Measurements from ENCODE around the gene RAET1G. TPM values are rescaled to one million over a fixed set of nuclear protein-coding genes. Genes with fewer than 3 reads are reported as not detected.

The RAET1G gene
- total and polyA plus RNA-seq, 2 experiments from 2014 or later: 8.9 to 15.8 TPM

- H3K9me3 ChIP-seq (ENCODE audit: low read depth): no peaks in the 10 kb centered on the region
- TF ChIP-seq EZH2phosphoT487 (IDR thresholded peaks at IDR 0.05; ENCODE audit: insufficient read depth, low read depth) (no peak), EZH2 (IDR thresholded peaks at IDR 0.05; ENCODE audit: insufficient read depth, poor library complexity, severe bottlenecking) (no peak)
- no peaks in the 10 kb centered on the region for H3K36me3 ChIP-seq (ENCODE audit: low read depth)
- DNase-seq: peak; percentile 96
- no peaks in the 10 kb centered on the region for H3F3A ChIP-seq (ENCODE audit: insufficient read depth)
- peak within 1 kb of the TSS; percentile 85 for H2AFZ ChIP-seq
- in situ Hi-C loops (cut with MboI): no loop called here
- H4K20me1 ChIP-seq (ENCODE audit: insufficient read depth): no peaks in the 10 kb centered on the region
- peaks cover 6% of the 10 kb centered on the region; the same call in 1 of the 2 replicates for H3K4me1 ChIP-seq (ENCODE audit: insufficient read depth)
- H3K79me2 ChIP-seq (ENCODE audit: insufficient read depth): no peaks in the 10 kb centered on the region
- WGBS, 2 experiments (ENCODE audit: low coverage in 1 of 2, low lambda C conversion rate in 2 of 2, missing lambda C conversion rate in 2 of 2): 1% methylated on average over 66 to 69 of the region's 69 CpGs
- peak within 1 kb of the TSS; percentile 86 for H3K9ac ChIP-seq
- peak within 1 kb of the TSS; percentile 75 for H3K27ac ChIP-seq
- peaks cover 12% of the 10 kb centered on the region; the same call in 1 of the 2 replicates for H3K27me3 ChIP-seq (replicated peaks; ENCODE audit: insufficient read depth)
- H3K9me2 ChIP-seq (ENCODE audit: insufficient read depth): no peaks in the 10 kb centered on the region
- H3K4me2 ChIP-seq (ENCODE audit: unreplicated experiment): peak within 1 kb of the TSS; percentile 88
- peak within 1 kb of the TSS; percentile 81 for H3K4me3 ChIP-seq
Observed at GRCh38 chr6:149963462-149964307, 40.8 kb upstream of the RAET1G start, which contains the start of gene ULBP1. TSS of gene ULBP1 (plus strand) at chr6:149963943. CDS start at chr6:149964050, 107 bp downstream.

GRCh38 chr6:149963212-149963461 is 40.2 kb upstream of the RAET1G start:
- WGBS, 2 experiments (ENCODE audit: low coverage in 1 of 2, low lambda C conversion rate in 2 of 2, missing lambda C conversion rate in 2 of 2): 2 to 3% methylated on average over 8 of the region's 8 CpGs
- H2AFZ ChIP-seq: peak overlapping the region; percentile 85
- peak overlapping the region; percentile 88 for H3K4me2 ChIP-seq (ENCODE audit: unreplicated experiment)
- no peaks in the 10 kb centered on the region for H3K9me3 ChIP-seq (ENCODE audit: low read depth)
- TF ChIP-seq EZH2phosphoT487 (IDR thresholded peaks at IDR 0.05; ENCODE audit: insufficient read depth, low read depth): no peak
- TF ChIP-seq EZH2 (IDR thresholded peaks at IDR 0.05; ENCODE audit: insufficient read depth, poor library complexity, severe bottlenecking): no peak
- H3F3A ChIP-seq (ENCODE audit: insufficient read depth): no peaks in the 10 kb centered on the region
- in situ Hi-C loops (cut with MboI): no loop called here
- H3K36me3 ChIP-seq (ENCODE audit: low read depth): no peaks in the 10 kb centered on the region
- no peaks in the 10 kb centered on the region for H4K20me1 ChIP-seq (ENCODE audit: insufficient read depth)
- peak overlapping the region; percentile 81 for H3K4me3 ChIP-seq
- H3K9me2 ChIP-seq (ENCODE audit: insufficient read depth): no peaks in the 10 kb centered on the region
- H3K4me1 ChIP-seq (ENCODE audit: insufficient read depth): peaks cover 6% of the 10 kb centered on the region; the same call in 1 of the 2 replicates
- peak overlapping the region; percentile 75 for H3K27ac ChIP-seq
- H3K27me3 ChIP-seq (replicated peaks; ENCODE audit: insufficient read depth): peaks cover 13% of the 10 kb centered on the region
- peak overlapping the region; percentile 86 for H3K9ac ChIP-seq
- no peaks in the 10 kb centered on the region for H3K79me2 ChIP-seq (ENCODE audit: insufficient read depth)
- peak; percentile 70 for DNase-seq

GRCh38 chr6:149962461-149963211 is 39.7 kb upstream of the RAET1G start:
- in situ Hi-C loops (cut with MboI): no loop called here
- H3K4me2 ChIP-seq (ENCODE audit: unreplicated experiment): peak overlapping the region; percentile 88
- no peaks in the 10 kb centered on the region for H3K9me3 ChIP-seq (ENCODE audit: low read depth)
- no peak for DNase-seq
- TF ChIP-seq EZH2 (IDR thresholded peaks at IDR 0.05; ENCODE audit: insufficient read depth, poor library complexity, severe bottlenecking) (no peak), EZH2phosphoT487 (IDR thresholded peaks at IDR 0.05; ENCODE audit: insufficient read depth, low read depth) (no peak)
- H4K20me1 ChIP-seq (ENCODE audit: insufficient read depth): no peaks in the 10 kb centered on the region
- no peaks in the 10 kb centered on the region for H3K79me2 ChIP-seq (ENCODE audit: insufficient read depth)
- peak overlapping the region; percentile 85 for H2AFZ ChIP-seq
- H3K4me1 ChIP-seq (ENCODE audit: insufficient read depth): peaks cover 6% of the 10 kb centered on the region; the same call in 1 of the 2 replicates
- H3K9me2 ChIP-seq (ENCODE audit: insufficient read depth): no peaks in the 10 kb centered on the region
- peaks cover 18% of the 10 kb centered on the region for H3K27me3 ChIP-seq (replicated peaks; ENCODE audit: insufficient read depth)
- 0 out of 2 replicates have a peak overlapping the region, but pooled peaks have one; percentile 75 for H3K27ac ChIP-seq
- H3K9ac ChIP-seq: peak overlapping the region; percentile 86
- H3F3A ChIP-seq (ENCODE audit: insufficient read depth): no peaks in the 10 kb centered on the region
- 65 to 66% methylated on average over 7 of the region's 7 CpGs for WGBS, 2 experiments (ENCODE audit: low coverage in 1 of 2, low lambda C conversion rate in 2 of 2, missing lambda C conversion rate in 2 of 2)
- H3K4me3 ChIP-seq: peak overlapping the region; percentile 81
- no peaks in the 10 kb centered on the region for H3K36me3 ChIP-seq (ENCODE audit: low read depth)

GRCh38 chr6:149961728-149962425 is 39.0 kb upstream of the RAET1G start:
- Histone ChIP-seq H3K27me3 (replicated peaks; ENCODE audit: insufficient read depth) (peaks cover 25% of the 10 kb centered on the region), H3K4me1 (ENCODE audit: insufficient read depth) (peaks cover 6% of the 10 kb centered on the region; the same call in 1 of the 2 replicates)
- no peak for TF ChIP-seq EZH2phosphoT487 (IDR thresholded peaks at IDR 0.05; ENCODE audit: insufficient read depth, low read depth)
- TF ChIP-seq EZH2 (IDR thresholded peaks at IDR 0.05; ENCODE audit: insufficient read depth, poor library complexity, severe bottlenecking): no peak

More at GRCh38 chr6:149961728-149962425, 39.0 kb upstream of the RAET1G start:
- in situ Hi-C loops (cut with MboI): no loop called here
- Histone ChIP-seq H3K9ac (no peak overlapping the region), H3K27ac (no peak overlapping the region), H3K4me2 (ENCODE audit: unreplicated experiment) (no peak overlapping the region), H3K79me2 (ENCODE audit: insufficient read depth) (no peaks in the 10 kb centered on the region), H3K36me3 (ENCODE audit: low read depth) (no peaks in the 10 kb centered on the region), H4K20me1 (ENCODE audit: insufficient read depth) (no peaks in the 10 kb centered on the region), H3F3A (ENCODE audit: insufficient read depth) (no peaks in the 10 kb centered on the region), H3K9me2 (ENCODE audit: insufficient read depth) (no peaks in the 10 kb centered on the region), H3K4me3 (no peak overlapping the region), H3K9me3 (ENCODE audit: low read depth) (no peaks in the 10 kb centered on the region), H2AFZ (no peak overlapping the region)
- 60 to 62% methylated on average over 6 of the region's 6 CpGs for WGBS, 2 experiments (ENCODE audit: low coverage in 1 of 2, low lambda C conversion rate in 2 of 2, missing lambda C conversion rate in 2 of 2)
- peak; percentile 57 for DNase-seq
